Activated CD8-positive, alpha-beta memory T cell treated with anti-CD3 and anti-CD28 coated beads, Interleukin-2, amount 10 ng/mL, durations not matched to agents 7 days and 5 days (primary cell): ENCODE results near the gene SAPCD2. TPM values are rescaled to one million over a fixed set of nuclear protein-coding genes. Genes with fewer than 3 reads are reported as not detected.

ENCODE experiments used
- ATAC-seq: fragments of 150-1000 bp; cut with Tn5 transposase; one replicate; pipeline ENCODE4 v1.10.0; 2021; ENCODE audit warnings: moderate library complexity
- CTCF ChIA-PET: fragments of 350-600 bp; sonication (Branson Sonifier 250); formaldehyde crosslinking; loops from one replicate; lab custom pipeline; 2021; ENCODE audit warnings: antibody characterized with exemption; lab: Charles Lee
- DNase-seq: peaks from one replicate; pipeline ENCODE4 v3.0.0-alpha.2; 2020
- H3K27ac Mint-ChIP-seq: one replicate; pipeline ENCODE4 v1.8.0; 2021; ENCODE audit warnings: mild to moderate bottlenecking, mixed read lengths
- H3K27me3 Mint-ChIP-seq: one replicate; pipeline ENCODE4 v1.8.0; 2021; ENCODE audit warnings: mixed read lengths
- H3K36me3 Mint-ChIP-seq: one replicate; pipeline ENCODE4 v1.8.0; 2021; ENCODE audit warnings: mild to moderate bottlenecking, mixed read lengths
- H3K4me1 Mint-ChIP-seq: one replicate; pipeline ENCODE4 v1.8.0; 2021; ENCODE audit warnings: mixed read lengths
- H3K4me3 Mint-ChIP-seq: one replicate; pipeline ENCODE4 v1.8.0; 2021; ENCODE audit warnings: mild to moderate bottlenecking, moderate library complexity, mixed read lengths
- H3K9me3 Mint-ChIP-seq: one replicate; pipeline ENCODE4 v1.8.0; 2022; ENCODE audit warnings: low read depth, mixed read lengths
- total RNA-seq, 2 experiments: library from RNA; stranded (reverse); gene quantifications; one replicate each; pipeline ENCODE4 v1.2.3, GENCODE V29; 2021

Gene SAPCD2
- total RNA-seq, 2 experiments from 2014 or later: 31.9 to 40.1 TPM

- H3K27me3 Mint-ChIP-seq: no peaks in the 10 kb centered on the region
- H3K9me3 Mint-ChIP-seq: no peaks in the 10 kb centered on the region
- H3K4me1 Mint-ChIP-seq: peaks cover 42% of the 10 kb centered on the region
- CTCF ChIA-PET: interaction anchor here (10.6 kb wide), 1 partner anchor 15 kb away, joined by 138 read pairs; the partner anchor contains the start of gene SAPCD2
- ATAC-seq (no peak), DNase-seq (no peak)
- peaks cover 7% of the 10 kb centered on the region for H3K36me3 Mint-ChIP-seq
- H3K4me3 Mint-ChIP-seq: no peak overlapping the region
- peak overlapping the region; percentile 15 for H3K27ac Mint-ChIP-seq
Observed at GRCh38 chr9:137083394-137084004, 13.1 kb upstream of the SAPCD2 start.

- no peak for ATAC-seq
Observed at GRCh38 chr9:137082925-137083290, 12.6 kb upstream of the SAPCD2 start.

GRCh38 chr9:137082222-137082924 lies 12.0 kb upstream of the SAPCD2 start:
- no peak for ATAC-seq
- H3K9me3 Mint-ChIP-seq: no peaks in the 10 kb centered on the region
- no peak for DNase-seq
- H3K4me3 Mint-ChIP-seq: no peak overlapping the region
- H3K4me1 Mint-ChIP-seq: peaks cover 33% of the 10 kb centered on the region
- no peaks in the 10 kb centered on the region for H3K27me3 Mint-ChIP-seq
- H3K27ac Mint-ChIP-seq: no peak overlapping the region
- peaks cover 7% of the 10 kb centered on the region for H3K36me3 Mint-ChIP-seq
- CTCF ChIA-PET: interaction anchor here (10.6 kb wide), 1 partner anchor 14 kb away, joined by 138 read pairs; the partner anchor contains the start of gene SAPCD2

More at GRCh38 chr9:137082925-137083290, 12.6 kb upstream of the SAPCD2 start:
- CTCF ChIA-PET: interaction anchor here (10.6 kb wide), 1 partner anchor 14 kb away, joined by 138 read pairs; the partner anchor contains the start of gene SAPCD2
- Mint-ChIP-seq H3K9me3 (no peaks in the 10 kb centered on the region), H3K27ac (no peak overlapping the region), H3K36me3 (peaks cover 7% of the 10 kb centered on the region), H3K4me3 (no peak overlapping the region), H3K27me3 (no peaks in the 10 kb centered on the region), H3K4me1 (peaks cover 38% of the 10 kb centered on the region)
- DNase-seq: no peak

GRCh38 chr9:137080260-137081122 lies 10.1 kb upstream of the SAPCD2 start:
- no peak overlapping the region for H3K4me3 Mint-ChIP-seq
- peaks cover 7% of the 10 kb centered on the region for H3K36me3 Mint-ChIP-seq
- DNase-seq: no peak
- H3K9me3 Mint-ChIP-seq: no peaks in the 10 kb centered on the region
- no peak for ATAC-seq
- H3K27ac Mint-ChIP-seq: no peak overlapping the region
- H3K4me1 Mint-ChIP-seq: peaks cover 30% of the 10 kb centered on the region
- no peaks in the 10 kb centered on the region for H3K27me3 Mint-ChIP-seq
- CTCF ChIA-PET: no interaction called here

GRCh38 chr9:137079401-137079787 lies 9.0 kb upstream of the SAPCD2 start:
- peaks cover 22% of the 10 kb centered on the region for H3K4me1 Mint-ChIP-seq
- ATAC-seq (no peak), DNase-seq (no peak)
- H3K4me3 Mint-ChIP-seq: no peak overlapping the region
- no peak overlapping the region for H3K27ac Mint-ChIP-seq
- H3K9me3 Mint-ChIP-seq: no peaks in the 10 kb centered on the region
- CTCF ChIA-PET: interaction anchor here (0.7 to 2.5 kb wide), 2 partner anchors 11 to 157 kb away, joined by 3 to 9 read pairs; no protein-coding TSS in a partner anchor
- no peaks in the 10 kb centered on the region for H3K27me3 Mint-ChIP-seq
- H3K36me3 Mint-ChIP-seq: peaks cover 7% of the 10 kb centered on the region

- CTCF ChIA-PET: interaction anchor here (0.7 to 2.5 kb wide), 2 partner anchors 11 to 158 kb away, joined by 3 to 9 read pairs; no protein-coding TSS in a partner anchor
- Mint-ChIP-seq H3K36me3 (peaks cover 7% of the 10 kb centered on the region), H3K9me3 (no peaks in the 10 kb centered on the region), H3K27me3 (no peaks in the 10 kb centered on the region), H3K4me3 (peak overlapping the region; percentile 73), H3K4me1 (peaks cover 20% of the 10 kb centered on the region), H3K27ac (no peak overlapping the region)
- no peak for DNase-seq
- no peak for ATAC-seq
Observed at GRCh38 chr9:137078701-137079400, 8.5 kb upstream of the SAPCD2 start.

GRCh38 chr9:137077758-137078693 lies 7.7 kb upstream of the SAPCD2 start:
- Mint-ChIP-seq H3K36me3 (peaks cover 7% of the 10 kb centered on the region), H3K9me3 (no peaks in the 10 kb centered on the region), H3K4me1 (peaks cover 18% of the 10 kb centered on the region), H3K27me3 (no peaks in the 10 kb centered on the region), H3K4me3 (peak overlapping the region; percentile 73), H3K27ac (peak overlapping the region; percentile 46)
- CTCF ChIA-PET: interaction anchor here (1.4 to 2.5 kb wide), 5 partner anchors 11 to 159 kb away, joined by 6 to 29 read pairs (median 8); partner anchors contain the start of gene NPDC1
- peak; percentile 54 for ATAC-seq
- DNase-seq: peak; percentile 83

- peak within 1 kb of the TSS; percentile 52 for H3K27ac Mint-ChIP-seq
- H3K27me3 Mint-ChIP-seq: no peaks in the 10 kb centered on the region
- CTCF ChIA-PET: interaction anchor here (0.6 to 2.5 kb wide), 11 partner anchors 10 to 159 kb away, joined by 3 to 29 read pairs (median 6); partner anchors contain the start of genes MAN1B1, NPDC1 and RNF224
Observed at GRCh38 chr9:137077010-137077747, 6.8 kb upstream of the SAPCD2 start, which contains the start of gene UAP1L1. Gene UAP1L1, plus strand, starts transcription at chr9:137077517. Its CDS starts 16 bp downstream, at chr9:137077533.

GRCh38 chr9:137076636-137077009 lies 6.3 kb upstream of the SAPCD2 start:
- Mint-ChIP-seq H3K36me3 (peaks cover 7% of the 10 kb centered on the region), H3K4me1 (peaks cover 21% of the 10 kb centered on the region), H3K4me3 (peak overlapping the region; percentile 62), H3K27ac (peak overlapping the region; percentile 52), H3K9me3 (no peaks in the 10 kb centered on the region), H3K27me3 (no peaks in the 10 kb centered on the region)
- ATAC-seq (no peak), DNase-seq (no peak)
- CTCF ChIA-PET: interaction anchor here (0.8 to 2.3 kb wide), 9 partner anchors 9 to 151 kb away, joined by 3 to 29 read pairs (median 6); partner anchors contain the start of genes MAN1B1, NPDC1 and RNF224

More at GRCh38 chr9:137077010-137077747, 6.8 kb upstream of the SAPCD2 start, which contains the start of gene UAP1L1:
- H3K4me3 Mint-ChIP-seq: peak within 1 kb of the TSS; percentile 73
- no peaks in the 10 kb centered on the region for H3K9me3 Mint-ChIP-seq
- peak; percentile 80 for ATAC-seq
- DNase-seq: peak; percentile 85
- peaks cover 7% of the 10 kb centered on the region for H3K36me3 Mint-ChIP-seq
- H3K4me1 Mint-ChIP-seq: peaks cover 18% of the 10 kb centered on the region

- H3K4me1 Mint-ChIP-seq: peaks cover 29% of the 10 kb centered on the region
- H3K27ac Mint-ChIP-seq: no peak overlapping the region
- CTCF ChIA-PET: interaction anchor here (0.8 to 1.4 kb wide), 3 partner anchors 11 to 165 kb away, joined by 3 to 6 read pairs (median 5); partner anchors contain the start of gene NPDC1
- H3K36me3 Mint-ChIP-seq: peaks cover 6% of the 10 kb centered on the region
- ATAC-seq (no peak), DNase-seq (no peak)
- H3K4me3 Mint-ChIP-seq: no peak overlapping the region
- no peaks in the 10 kb centered on the region for H3K9me3 Mint-ChIP-seq
- no peaks in the 10 kb centered on the region for H3K27me3 Mint-ChIP-seq
Observed at GRCh38 chr9:137075275-137075775, 5.0 kb upstream of the SAPCD2 start.
